WERI-Rb-1 (cell line): ENCODE data around the gene CACNA1E.

Source experiments
- DNase-seq: peaks from one replicate; pipeline ENCODE4 v3.0.0-alpha.2; 2020
- H3K27ac ChIP-seq: fragments of 250-450 bp; sonication (Bioruptor Pico); 2 replicates; pipeline ENCODE4 v1.5.1; 2020; ENCODE audit warnings: mild to moderate bottlenecking, moderate library complexity
- H3K27me3 ChIP-seq: fragments of 250-450 bp; sonication (Bioruptor Pico); 2 replicates; pipeline ENCODE4 v1.5.1; 2021; ENCODE audit warnings: mild to moderate bottlenecking, low read depth, moderate library complexity; ENCODE audit not compliant: insufficient read depth, severe bottlenecking
- H3K36me3 ChIP-seq: fragments of 250-450 bp; sonication (Bioruptor Pico); 2 replicates; pipeline ENCODE4 v1.5.1; 2020; ENCODE audit warnings: mild to moderate bottlenecking, moderate library complexity
- H3K4me3 ChIP-seq: 2 replicates; pipeline ENCODE4 v1.5.1; 2011; ENCODE audit warnings: low read depth, mild to moderate bottlenecking, control low read depth, low read length
- H3K9me3 ChIP-seq: fragments of 250-450 bp; sonication (Bioruptor Pico); 2 replicates; pipeline ENCODE4 v1.5.1; 2021; ENCODE audit warnings: mild to moderate bottlenecking, moderate library complexity; ENCODE audit not compliant: severe bottlenecking
- CTCF ChIP-seq: IDR thresholded peaks from 2 replicates; pipeline ENCODE4 v1.5.1; 2011; ENCODE audit warnings: low read depth, mild to moderate bottlenecking, control low read depth, inconsistent platforms, low read length

Gene CACNA1E

GRCh38 chr1:181730606-181731005 lies 247.3 kb downstream of the CACNA1E start:
- Histone ChIP-seq H3K4me3 (no peak overlapping the region), H3K36me3 (no peaks in the 10 kb centered on the region), H3K27ac (no peak overlapping the region), H3K9me3 (no peaks in the 10 kb centered on the region), H3K27me3 (peaks cover 6% of the 10 kb centered on the region)
- TF ChIP-seq CTCF: no peak
- no peak for DNase-seq

- Histone ChIP-seq H3K9me3 (no peaks in the 10 kb centered on the region), H3K27ac (no peak overlapping the region)
- DNase-seq: no peak
Observed at GRCh38 chr1:181732218-181732990, 249.1 kb downstream of the CACNA1E start.

GRCh38 chr1:181733486-181733885 lies 250.2 kb downstream of the CACNA1E start:
- Histone ChIP-seq H3K27me3 (peaks cover 6% of the 10 kb centered on the region), H3K9me3 (no peaks in the 10 kb centered on the region), H3K36me3 (no peaks in the 10 kb centered on the region)

More at GRCh38 chr1:181732218-181732990, 249.1 kb downstream of the CACNA1E start:
- no peak for TF ChIP-seq CTCF
- H3K4me3 ChIP-seq: no peak overlapping the region
- no peaks in the 10 kb centered on the region for H3K36me3 ChIP-seq
- H3K27me3 ChIP-seq: peaks cover 6% of the 10 kb centered on the region

GRCh38 chr1:181737056-181737455 lies 253.7 kb downstream of the CACNA1E start:
- no peak for DNase-seq
- H3K36me3 ChIP-seq: no peaks in the 10 kb centered on the region
- no peaks in the 10 kb centered on the region for H3K9me3 ChIP-seq
- H3K27ac ChIP-seq: no peak overlapping the region
- no peak for TF ChIP-seq CTCF
- no peaks in the 10 kb centered on the region for H3K27me3 ChIP-seq
- H3K4me3 ChIP-seq: no peak overlapping the region

More at GRCh38 chr1:181733486-181733885, 250.2 kb downstream of the CACNA1E start:
- Histone ChIP-seq H3K4me3 (no peak overlapping the region), H3K27ac (no peak overlapping the region)
- no peak for TF ChIP-seq CTCF
- no peak for DNase-seq

- Histone ChIP-seq H3K36me3 (no peaks in the 10 kb centered on the region), H3K4me3 (no peak overlapping the region), H3K9me3 (no peaks in the 10 kb centered on the region), H3K27ac (no peak overlapping the region), H3K27me3 (no peaks in the 10 kb centered on the region)
- TF ChIP-seq CTCF: no peak
- DNase-seq: no peak
Observed at GRCh38 chr1:181739214-181739613, 255.9 kb downstream of the CACNA1E start.

- TF ChIP-seq CTCF: no peak
- Histone ChIP-seq H3K36me3 (no peaks in the 10 kb centered on the region), H3K9me3 (no peaks in the 10 kb centered on the region), H3K4me3 (no peak overlapping the region), H3K27ac (no peak overlapping the region), H3K27me3 (peaks cover 3% of the 10 kb centered on the region)
- DNase-seq: no peak
Observed at GRCh38 chr1:181742426-181742825, 259.1 kb downstream of the CACNA1E start.
